ENCODE results near the gene ASAH2B.

The ASAH2B gene

GRCh38 chr10:50796693-50797092 is 57.0 kb downstream of the ASAH2B start:
- DNase-seq (ENCODE audit: low read depth in 4 of 4, low spot score in 1 of 4), result no peak

GRCh38 chr10:50798297-50798696 is 58.6 kb downstream of the ASAH2B start:
- DNase-seq (ENCODE audit: low read depth in 4 of 4, low spot score in 1 of 4), result no peak

- DNase-seq (ENCODE audit: low read depth in 4 of 4, low spot score in 1 of 4), result no peak
These were observed 59.9 kb downstream of the ASAH2B start for GRCh38 chr10:50799595-50799994.

- DNase-seq (ENCODE audit: low read depth in 4 of 4, low spot score in 1 of 4), result no peak
These were observed 66.4 kb downstream of the ASAH2B start for GRCh38 chr10:50805981-50806622.

- no peak for DNase-seq (ENCODE audit: low read depth in 4 of 4, low spot score in 1 of 4)
These were observed 68.4 kb downstream of the ASAH2B start for GRCh38 chr10:50807851-50808776.
